Hepatocyte (in vitro differentiated cells): Measurements from ENCODE around the gene LCMT2. TPM values are rescaled to one million over a fixed set of nuclear protein-coding genes. Genes with fewer than 3 reads are reported as not detected.

Source experiments
- DNase-seq: peaks from one replicate; pipeline ENCODE4 v3.0.0-alpha.2; 2016; ENCODE audit warnings: low spot score
- H2AFZ ChIP-seq: fragments of 200-600 bp; sonication (generic); 2 replicates; pipeline ENCODE4 v1.6.0; 2016; ENCODE audit warnings: antibody characterized with exemption, mild to moderate bottlenecking
- H3K27ac ChIP-seq: fragments of 200-600 bp; sonication (generic); 2 replicates; pipeline ENCODE4 v1.5.1; 2016; ENCODE audit warnings: mild to moderate bottlenecking
- H3K27me3 ChIP-seq: fragments of 200-600 bp; sonication (generic); 2 replicates; pipeline ENCODE4 v1.6.1; 2016
- H3K36me3 ChIP-seq: fragments of 200-600 bp; sonication (generic); replicated peaks from 2 replicates; pipeline ENCODE4 v1.5.1; 2016; ENCODE audit warnings: low read depth; ENCODE audit not compliant: insufficient read depth
- H3K4me1 ChIP-seq: fragments of 200-600 bp; sonication (generic); 2 replicates; pipeline ENCODE4 v1.5.1; 2016; ENCODE audit warnings: mild to moderate bottlenecking, moderate library complexity; ENCODE audit not compliant: insufficient read depth
- H3K4me2 ChIP-seq: fragments of 200-600 bp; sonication (generic); 2 replicates; pipeline ENCODE4 v1.6.0; 2016
- H3K4me3 ChIP-seq: fragments of 200-600 bp; sonication (generic); 2 replicates; pipeline ENCODE4 v1.5.1; 2016; ENCODE audit warnings: mild to moderate bottlenecking
- H3K79me2 ChIP-seq: fragments of 200-600 bp; sonication (generic); 2 replicates; pipeline ENCODE4 v1.6.0; 2017; ENCODE audit warnings: mild to moderate bottlenecking
- H3K9me2 ChIP-seq: fragments of 200-600 bp; sonication (generic); replicated peaks from 2 replicates; pipeline ENCODE4 v1.6.0; 2017; ENCODE audit warnings: mild to moderate bottlenecking; ENCODE audit not compliant: insufficient read depth
- H3K9me3 ChIP-seq: fragments of 200-600 bp; sonication (generic); 2 replicates; pipeline ENCODE4 v1.5.1; 2016; ENCODE audit warnings: low read depth, mild to moderate bottlenecking
- H4K20me1 ChIP-seq: fragments of 200-600 bp; sonication (generic); 2 replicates; pipeline ENCODE4 v1.6.0; 2016; ENCODE audit warnings: mild to moderate bottlenecking; ENCODE audit not compliant: insufficient read depth, poor library complexity, severe bottlenecking
- CTCF ChIP-seq: fragments of 200-600 bp; sonication (generic); IDR thresholded peaks from 2 replicates; pipeline ENCODE4 v1.5.1; 2016; ENCODE audit warnings: antibody characterized with exemption, mild to moderate bottlenecking; ENCODE audit not compliant: poor library complexity
- EZH2 ChIP-seq: fragments of 200-600 bp; sonication (generic); IDR thresholded peaks from 2 replicates; pipeline ENCODE4 v1.6.1; 2016; ENCODE audit warnings: antibody characterized with exemption, mild to moderate bottlenecking, borderline replicate concordance
- EZH2phosphoT487 ChIP-seq: fragments of 200-600 bp; sonication (generic); IDR thresholded peaks from one replicate; pipeline ENCODE4 v1.6.1; 2018; ENCODE audit warnings: antibody characterized with exemption, mild to moderate bottlenecking, low read depth, moderate library complexity; ENCODE audit not compliant: unreplicated experiment, severe bottlenecking
- WGBS: methylation state at CpG from one replicate; pipeline ENCODE4 v1.1.6; 2016; ENCODE audit warnings: low lambda C conversion rate; ENCODE audit errors: missing lambda C conversion rate; 5-methylcytosine and 5-hydroxymethylcytosine counted together
- polyA plus RNA-seq: library from polyadenylated mRNA; unstranded; fragments of >200 nt; fragmentation: Nextera tagmentation; extraction: Ambion mirVana; gene quantifications from 2 replicates; pipeline ENCODE4 v1.2.1, GENCODE V29; 2016
- total RNA-seq: library from RNA; depleted of rRNA; stranded (reverse); fragments of >200 nt; gene quantifications from 2 replicates; pipeline ENCODE4 v1.2.3, GENCODE V29; 2014

The LCMT2 gene
- total and polyA plus RNA-seq, 2 experiments from 2014 or later = 6.3 to 9.1 TPM

- H4K20me1 ChIP-seq = no peaks in the 10 kb centered on the region
- H3K36me3 ChIP-seq = no peaks in the 10 kb centered on the region
- H3K4me1 ChIP-seq = peaks cover 17% of the 10 kb centered on the region
- H2AFZ ChIP-seq = peak within 1 kb of the TSS; percentile 99
- peak within 1 kb of the TSS; percentile 98 for H3K4me3 ChIP-seq
- peak within 1 kb of the TSS; percentile 66 for H3K27ac ChIP-seq
- H3K9me3 ChIP-seq = no peaks in the 10 kb centered on the region
- peaks cover 68% of the 10 kb centered on the region for H3K79me2 ChIP-seq
- TF ChIP-seq CTCF (peak; percentile 45), EZH2phosphoT487 (no peak), EZH2 (no peak)
- WGBS = 2% methylated on average over 57 of the region's 66 CpGs
- peak; percentile 92 for DNase-seq
- H3K4me2 ChIP-seq = peak within 1 kb of the TSS; percentile 87
- H3K9me2 ChIP-seq = no peaks in the 10 kb centered on the region
- H3K27me3 ChIP-seq = no peaks in the 10 kb centered on the region
These were observed 40.9 kb upstream of the LCMT2 start, which contains the start of the genes TUBGCP4 and ZSCAN29 for GRCh38 chr15:43370975-43371974. TUBGCP4 (plus strand) TSS chr15:43371101; CDS start chr15:43371355, 254 bp downstream. ZSCAN29 (minus strand) TSS chr15:43371043; CDS start chr15:43369913, 1,130 bp downstream.

GRCh38 chr15:43370310-43370974, 40.1 kb upstream of the LCMT2 start:
- no peak for TF ChIP-seq EZH2phosphoT487
- peak overlapping the region; percentile 66 for H3K27ac ChIP-seq
- peaks cover 68% of the 10 kb centered on the region for H3K79me2 ChIP-seq
- DNase-seq = peak; percentile 54
- H2AFZ ChIP-seq = peak overlapping the region; percentile 99
- H3K27me3 ChIP-seq = no peaks in the 10 kb centered on the region
- H3K4me3 ChIP-seq = peak overlapping the region; percentile 98
- no peaks in the 10 kb centered on the region for H3K9me2 ChIP-seq
- no peaks in the 10 kb centered on the region for H4K20me1 ChIP-seq
- peaks cover 3% of the 10 kb centered on the region for H3K36me3 ChIP-seq
- H3K9me3 ChIP-seq = no peaks in the 10 kb centered on the region
- 2% methylated on average over 35 of the region's 45 CpGs for WGBS
- peaks cover 17% of the 10 kb centered on the region for H3K4me1 ChIP-seq
- H3K4me2 ChIP-seq = peak overlapping the region; percentile 87

GRCh38 chr15:43361313-43361903, 31.0 kb upstream of the LCMT2 start:
- Histone ChIP-seq H3K36me3 (peaks cover 37% of the 10 kb centered on the region), H3K79me2 (peaks cover 12% of the 10 kb centered on the region), H3K9me2 (no peaks in the 10 kb centered on the region), H3K4me3 (no peak overlapping the region), H3K27ac (no peak overlapping the region), H3K27me3 (no peaks in the 10 kb centered on the region), H4K20me1 (no peaks in the 10 kb centered on the region), H3K4me1 (no peaks in the 10 kb centered on the region), H3K4me2 (no peak overlapping the region), H2AFZ (no peak overlapping the region), H3K9me3 (peaks cover 28% of the 10 kb centered on the region)
- 97% methylated on average over 7 of the region's 7 CpGs for WGBS
- DNase-seq = no peak
- TF ChIP-seq EZH2 (no peak), CTCF (no peak), EZH2phosphoT487 (no peak)
